HG03521 (cell line): Measurements from ENCODE around the gene PRR16.

Experiments used
- ATAC-seq: cut with Tn5 transposase; IDR thresholded peaks from one replicate; pipeline ENCODE4 v1.9.1; 2021; ENCODE audit warnings: mild to moderate bottlenecking, moderate library complexity; ENCODE audit not compliant: unreplicated experiment

Gene PRR16

GRCh38 chr5:120461251-120461650 lies 2.8 kb upstream of the PRR16 start:
- no peak for ATAC-seq

GRCh38 chr5:120463006-120463680 lies 957 bp upstream of the PRR16 start:
- no peak for ATAC-seq

DNA sequence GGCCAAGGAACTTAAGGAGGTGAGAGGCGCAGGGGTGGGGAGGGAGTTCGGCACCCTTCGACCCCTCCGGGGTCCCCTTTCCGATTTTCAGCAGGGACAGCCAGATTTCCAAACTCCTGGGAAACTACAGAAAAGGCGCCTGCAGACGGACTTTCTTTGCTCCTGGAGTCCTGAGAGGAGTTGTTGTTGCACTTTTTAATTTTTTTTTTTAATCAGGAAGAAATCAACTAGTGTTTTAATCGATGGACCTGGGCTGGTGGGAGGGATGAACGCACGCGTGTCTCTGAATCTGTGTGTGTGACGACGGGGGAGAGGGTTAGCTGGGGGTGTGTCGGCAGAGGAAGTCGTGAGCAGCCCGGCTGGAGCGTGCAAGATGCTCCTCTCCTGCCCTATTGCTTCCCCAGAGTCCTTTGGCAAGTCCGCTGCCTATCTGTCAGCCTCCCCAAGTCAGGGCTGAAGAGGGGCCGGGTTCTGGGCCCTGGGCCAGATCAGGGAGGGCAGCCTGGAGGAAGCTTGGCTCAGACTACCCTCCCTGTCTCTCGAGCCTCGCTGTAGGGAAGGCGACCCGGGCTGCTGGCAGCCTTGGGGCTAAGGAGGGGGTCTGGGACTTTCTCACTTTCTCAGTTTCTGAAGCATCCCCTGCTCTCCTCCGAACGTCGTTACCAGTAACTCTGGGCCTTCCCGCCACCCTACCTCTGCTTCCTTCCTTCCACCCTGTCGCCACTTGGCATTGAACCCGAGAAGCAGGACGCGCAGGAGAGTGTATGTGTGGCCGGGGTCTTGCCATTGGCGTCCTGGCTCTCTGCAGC lies 731 bp downstream of the PRR16 start:
- no peak for ATAC-seq

DNA sequence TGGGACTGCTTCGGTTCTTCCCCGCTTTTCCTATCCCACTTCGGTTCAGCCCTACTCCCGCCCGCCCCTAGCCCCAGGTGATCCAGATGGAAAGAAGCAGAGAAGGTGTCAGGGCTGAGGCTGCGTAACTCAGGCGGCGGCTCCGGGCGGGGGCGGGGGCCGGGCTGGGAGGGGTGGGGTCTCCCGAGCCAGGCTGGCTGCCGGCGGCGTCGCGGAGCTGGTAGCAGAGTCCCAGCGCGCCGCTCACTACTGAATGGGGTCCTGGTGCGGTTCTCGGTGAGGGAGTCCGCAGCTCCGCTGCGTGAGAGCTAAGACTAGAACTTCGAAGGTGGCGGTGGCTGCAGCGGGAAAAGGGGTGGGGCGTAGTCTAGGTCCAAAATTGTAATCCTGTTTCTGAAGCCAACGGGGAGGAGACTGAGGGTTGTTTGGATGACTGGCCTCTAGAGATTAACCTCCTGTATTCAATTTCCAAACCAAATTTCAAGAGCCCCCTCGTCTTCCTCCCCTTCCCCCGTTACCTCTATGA lies 1.4 kb downstream of the PRR16 start:
- ATAC-seq: no peak

DNA sequence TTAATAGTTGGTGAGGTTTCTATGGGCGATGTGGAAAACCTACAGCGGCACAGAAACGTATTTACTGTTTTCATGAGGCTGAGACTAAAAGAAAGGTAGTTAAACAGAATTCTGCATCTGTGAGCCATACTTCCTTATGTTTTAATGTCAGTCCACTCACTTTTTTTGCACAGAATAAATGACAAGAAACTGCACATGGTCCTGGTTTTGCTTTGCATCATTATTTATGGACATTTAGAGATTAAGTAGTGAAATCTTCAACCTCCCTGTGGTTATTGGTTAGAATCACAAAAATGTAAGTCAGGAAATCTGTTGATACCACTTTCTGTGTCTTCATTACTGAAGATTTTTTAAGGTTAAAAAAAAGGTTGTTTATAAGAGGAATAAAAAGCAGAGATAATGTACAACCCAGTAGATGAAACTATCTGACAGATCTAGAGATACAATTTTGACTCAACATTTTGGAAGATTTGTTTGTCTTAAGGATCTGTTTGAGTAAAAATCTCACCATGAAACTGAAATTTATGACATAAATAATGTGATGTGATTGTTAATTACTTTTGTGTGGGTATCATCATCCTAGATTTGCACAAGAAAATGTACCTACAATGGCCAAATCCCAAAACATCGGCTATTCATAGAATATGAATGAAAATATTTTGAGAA lies 2.4 kb downstream of the PRR16 start:
- ATAC-seq: no peak

DNA sequence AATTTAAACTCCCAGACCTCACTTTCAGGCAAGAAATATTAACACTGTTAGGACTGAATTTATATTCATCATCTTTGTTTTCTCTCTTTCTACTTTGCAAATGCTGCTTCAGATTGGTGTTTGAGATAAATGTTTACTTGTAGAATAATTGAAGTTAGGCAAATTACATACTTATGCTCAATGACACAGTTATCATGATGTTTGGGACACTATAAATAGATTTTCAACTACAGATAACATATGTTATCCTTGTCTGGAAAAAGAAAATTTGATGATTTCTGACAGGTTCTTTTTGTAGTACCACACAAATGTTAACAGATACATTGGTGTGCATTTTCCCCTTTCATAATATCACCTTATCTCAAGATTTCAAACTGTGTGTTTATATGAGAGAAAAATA lies 7.9 kb downstream of the PRR16 start:
- ATAC-seq: no peak

DNA sequence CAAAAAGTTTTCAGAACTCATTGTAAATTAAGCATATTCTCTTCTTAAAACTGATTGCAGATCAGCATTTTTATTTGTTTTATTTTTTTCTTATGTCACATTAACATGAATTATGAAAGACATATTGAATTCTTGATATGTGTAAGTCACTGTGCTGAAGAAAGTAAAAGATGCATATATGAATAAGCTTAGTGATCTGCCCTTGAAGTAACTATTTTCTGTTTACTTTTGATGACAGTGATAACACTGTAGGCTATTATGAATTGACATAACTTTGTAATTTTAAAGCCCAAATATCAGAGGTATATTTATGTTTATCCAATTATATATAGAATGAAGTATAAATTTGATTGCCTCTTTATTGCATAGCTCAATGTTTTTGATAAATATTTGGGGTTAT lies 8.8 kb downstream of the PRR16 start:
- ATAC-seq: no peak

GRCh38 chr5:120473332-120473731 lies 9.2 kb downstream of the PRR16 start:
- ATAC-seq: no peak

DNA sequence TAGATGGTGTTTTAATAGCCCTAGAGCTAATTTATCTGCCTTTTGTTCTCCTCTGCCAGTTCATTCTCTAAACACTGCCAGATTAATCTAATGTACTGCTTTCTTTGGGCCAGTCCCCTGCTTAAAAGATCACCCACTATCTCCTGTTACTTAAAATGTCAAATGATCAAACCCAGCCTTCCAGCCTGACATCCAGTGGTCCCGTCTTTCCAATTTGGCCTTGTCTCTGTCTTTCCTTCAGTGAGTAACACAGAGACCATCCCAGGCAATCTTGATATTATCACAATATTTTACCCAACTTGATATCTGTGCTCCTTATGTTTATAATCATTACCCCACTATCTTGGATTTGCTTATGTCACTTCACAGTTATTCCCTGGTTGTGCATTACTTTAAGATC lies 12.0 kb downstream of the PRR16 start:
- ATAC-seq: no peak

DNA sequence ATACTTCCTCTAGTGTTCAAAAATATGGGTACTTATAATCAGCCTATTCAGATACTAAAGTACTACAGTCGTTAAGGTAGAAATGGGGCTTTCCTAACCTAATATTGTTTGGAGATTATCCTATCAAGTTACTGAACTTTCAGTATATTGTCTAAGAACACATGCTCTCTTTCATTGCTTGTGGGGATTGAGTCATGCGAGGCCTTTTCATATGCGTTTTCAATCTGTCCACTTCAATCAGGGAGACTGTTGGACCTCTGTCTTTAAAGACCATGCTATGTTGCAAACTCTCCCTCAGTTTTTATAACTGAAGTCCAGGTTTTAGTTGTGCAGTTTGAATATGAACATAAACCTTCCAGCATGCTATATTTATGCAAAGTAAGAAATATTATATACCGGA lies 15.0 kb downstream of the PRR16 start:
- ATAC-seq: no peak

- ATAC-seq: no peak
Measured at GRCh38 chr5:120499876-120500563, 35.9 kb downstream of the PRR16 start.

- no peak for ATAC-seq
Measured at GRCh38 chr5:120502531-120502930, 38.4 kb downstream of the PRR16 start.

- no peak for ATAC-seq
Measured at GRCh38 chr5:120503341-120503740, 39.2 kb downstream of the PRR16 start.

DNA sequence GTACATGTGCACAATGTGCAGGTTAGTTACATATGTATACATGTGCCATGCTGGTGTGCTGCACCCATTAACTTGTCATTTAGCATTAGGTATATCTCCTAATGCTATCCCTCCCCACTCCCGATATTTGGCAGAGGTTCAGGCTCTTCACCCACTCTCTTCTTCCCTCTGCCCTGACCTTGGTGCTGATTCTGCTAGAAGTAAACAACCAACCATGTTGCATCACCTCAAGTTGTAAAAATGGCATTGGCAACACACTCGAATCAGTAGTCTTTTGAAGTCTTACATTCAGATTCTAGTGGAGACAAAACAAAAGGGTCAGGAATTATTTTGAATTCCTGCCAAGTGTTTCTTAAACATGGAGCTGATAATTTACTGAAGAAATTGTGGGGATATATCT lies 40.0 kb downstream of the PRR16 start:
- ATAC-seq: no peak

GRCh38 chr5:120507197-120507596 lies 43.1 kb downstream of the PRR16 start:
- ATAC-seq: no peak

GRCh38 chr5:120507800-120508463 lies 43.8 kb downstream of the PRR16 start:
- no peak for ATAC-seq

DNA sequence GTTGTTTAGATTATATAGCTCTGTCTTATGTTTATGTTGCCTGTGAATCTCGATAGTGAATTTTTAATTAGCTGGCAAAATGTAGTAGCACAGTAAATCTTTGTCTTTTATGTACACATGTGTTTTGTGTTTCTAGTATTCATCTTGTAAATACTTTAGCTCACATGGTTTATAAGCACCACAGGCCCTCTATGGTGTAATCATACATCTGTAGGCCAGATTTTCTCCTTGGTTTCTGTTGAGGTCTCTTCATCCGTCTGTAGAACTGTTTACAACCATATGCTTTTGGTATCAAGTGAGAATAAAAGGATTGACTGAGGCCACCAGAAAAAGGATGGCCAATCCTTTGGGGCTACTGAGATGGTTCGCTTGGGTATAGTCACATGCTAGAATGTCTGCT lies 45.0 kb downstream of the PRR16 start:
- ATAC-seq: no peak

- ATAC-seq: no peak
Measured at GRCh38 chr5:120510098-120510637, 46.1 kb downstream of the PRR16 start.

- ATAC-seq: no peak
Measured at GRCh38 chr5:120510994-120511686, 47.0 kb downstream of the PRR16 start.

GRCh38 chr5:120512068-120512467 lies 48.0 kb downstream of the PRR16 start:
- no peak for ATAC-seq
